Right renal pelvis (tissue), 4 donors: ENCODE measurements around the gene RYR2. TPM values are rescaled to one million over a fixed set of nuclear protein-coding genes. Genes with fewer than 3 reads are reported as not detected.
"Not testable (repeated sequence)": the region's sequence is repeated elsewhere in the genome, so short reads cannot be mapped to it uniquely, and the experiment has no call there.

ENCODE experiments used
- DNase-seq, 4 donors: peaks; one replicate each; pipeline ENCODE4 v3.0.0-alpha.2; 2013; ENCODE audit warnings: low read depth in 4 of 4, low spot score in 3 of 4, missing footprints in 1 of 4
- polyA plus RNA-seq, 4 donors: library from polyadenylated mRNA; unstranded; fragments of 120-200 nt; gene quantifications; one replicate each; pipeline ENCODE4 v1.2.1, GENCODE V29; 2013; ENCODE audit not compliant: insufficient read length in 4 of 4

RYR2 gene
- polyA plus RNA-seq, 4 donors = 1.4 to 2.1 (median 1.6) TPM

- DNase-seq = no peak
Measured at GRCh38 chr1:237309595-237310118, 267.7 kb downstream of the RYR2 start.

GRCh38 chr1:237316352-237316751, 274.4 kb downstream of the RYR2 start:
- DNase-seq = no peak

DNA sequence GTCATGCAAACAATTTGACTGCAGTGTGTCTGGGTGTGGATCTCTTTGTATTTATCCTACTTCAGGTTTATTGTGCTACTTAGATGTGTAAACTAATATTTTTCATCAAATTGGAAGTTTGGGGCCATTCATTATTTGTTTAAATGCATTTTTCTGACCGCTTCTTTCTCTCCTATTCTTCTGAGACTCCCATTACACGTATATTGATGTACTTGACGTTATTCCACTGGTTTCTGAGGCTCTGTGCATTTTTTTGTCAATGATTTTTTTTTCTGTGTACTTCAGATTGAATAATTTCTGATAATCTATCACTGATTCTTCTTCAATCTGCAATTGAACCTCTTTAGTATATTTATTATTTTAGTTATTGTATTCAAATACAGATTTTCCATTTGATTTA, 276.8 kb downstream of the RYR2 start:
- DNase-seq = no peak

DNA sequence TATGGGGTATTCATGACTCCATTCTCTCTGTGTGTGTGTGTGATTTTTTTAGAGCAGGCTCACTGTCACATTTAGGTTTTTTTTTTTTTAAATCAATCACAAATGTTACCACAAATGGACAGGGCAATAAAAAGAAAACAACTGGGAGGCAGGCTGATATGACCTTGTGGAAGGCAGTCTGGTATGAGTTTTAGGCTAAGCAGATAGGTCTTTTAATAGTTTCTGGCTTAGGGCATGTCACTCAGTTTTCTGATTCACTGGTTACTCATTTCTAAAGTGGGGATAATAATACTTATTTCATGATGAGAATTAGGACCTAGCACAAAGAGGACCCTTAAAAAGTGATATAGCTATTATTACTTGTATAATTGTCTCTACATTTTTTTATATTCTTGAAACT, 278.9 kb downstream of the RYR2 start:
- DNase-seq = no peak

DNA sequence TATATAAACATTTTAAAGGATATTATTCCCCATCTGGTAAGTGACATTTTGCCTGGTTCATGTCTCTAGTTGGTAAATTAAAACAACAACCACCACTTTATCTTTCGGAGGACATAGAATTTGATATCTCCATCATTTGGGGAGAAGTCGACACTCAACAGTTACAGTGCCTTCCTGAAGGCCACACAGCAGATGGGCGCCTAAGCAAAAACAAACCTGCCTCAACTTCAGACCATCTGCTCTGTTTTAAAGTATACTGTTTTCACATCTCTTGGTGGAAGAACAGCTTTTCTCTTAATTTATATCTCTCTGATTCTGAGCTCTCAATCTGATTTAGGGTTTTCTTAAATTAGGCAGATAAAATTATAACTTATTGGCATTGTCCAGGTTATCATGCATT, 282.2 kb downstream of the RYR2 start:
- DNase-seq = no peak

- no peak for DNase-seq
Measured at GRCh38 chr1:237327061-237327460, 285.1 kb downstream of the RYR2 start.

DNA sequence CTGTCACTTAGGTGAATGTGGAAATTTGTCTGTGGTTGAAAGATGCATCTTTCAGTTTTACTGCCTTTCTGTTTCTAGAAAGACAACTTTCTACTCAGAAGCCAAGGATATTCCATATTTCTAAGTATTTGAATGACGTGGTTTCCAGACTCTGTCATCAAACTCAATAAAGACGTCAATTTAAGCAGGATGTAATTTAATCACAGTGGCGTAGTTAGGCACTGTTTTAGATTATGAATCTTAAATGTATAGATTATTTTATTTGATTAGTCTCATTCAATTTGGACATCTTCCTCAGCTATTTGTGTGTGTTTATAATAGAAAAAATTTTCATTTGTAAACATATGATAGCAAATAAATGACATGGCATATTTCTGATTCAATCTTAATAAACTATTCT, 298.9 kb downstream of the RYR2 start:
- DNase-seq = no peak

GRCh38 chr1:237341391-237341790, 299.4 kb downstream of the RYR2 start:
- DNase-seq = no peak

GRCh38 chr1:237342730-237343129, 300.7 kb downstream of the RYR2 start:
- no peak for DNase-seq

GRCh38 chr1:237352747-237353146, 310.8 kb downstream of the RYR2 start:
- no peak for DNase-seq

GRCh38 chr1:237353918-237354317, 311.9 kb downstream of the RYR2 start:
- no peak for DNase-seq

GRCh38 chr1:237355022-237355421, 313.0 kb downstream of the RYR2 start:
- DNase-seq = no peak

DNA sequence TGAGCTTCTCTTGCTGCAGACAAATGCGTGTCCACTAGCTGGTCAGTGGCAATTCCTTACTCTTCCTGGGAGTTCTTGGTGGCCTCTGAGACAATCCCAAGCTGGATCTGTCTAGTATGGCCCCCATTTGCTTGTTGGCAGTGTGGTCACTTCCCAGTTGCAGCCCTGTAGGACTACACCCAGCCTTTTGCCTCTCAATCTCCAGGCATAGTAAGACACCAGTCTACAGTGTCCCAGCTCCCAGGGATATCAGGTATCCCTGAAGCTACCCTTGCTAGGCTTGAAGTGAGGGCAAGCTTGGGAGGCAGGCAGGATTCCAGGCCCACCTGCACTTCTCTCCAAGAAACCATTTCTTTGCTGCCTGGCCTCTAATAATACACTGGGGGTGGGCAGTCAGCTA, 316.6 kb downstream of the RYR2 start:
- no peak for DNase-seq

DNA sequence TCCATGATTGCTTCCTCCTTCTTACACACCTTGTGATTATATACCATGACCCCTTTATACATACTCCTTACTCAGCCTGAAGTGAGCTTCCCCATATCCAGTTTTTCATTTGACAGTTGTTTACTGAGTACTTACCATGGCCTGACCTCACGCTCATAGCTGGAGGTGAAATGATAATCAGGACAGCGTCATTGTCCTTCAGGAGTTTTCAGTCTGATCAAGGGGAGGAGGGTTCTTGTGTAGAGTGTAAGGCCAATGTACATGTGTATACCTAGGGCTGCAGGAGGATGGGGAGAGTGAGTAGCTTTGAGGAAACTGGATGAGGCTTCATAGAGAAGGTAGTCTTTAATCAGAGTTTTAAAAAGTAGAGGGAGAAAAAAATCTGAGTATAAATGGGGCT, 325.8 kb downstream of the RYR2 start:
- no peak for DNase-seq

DNA sequence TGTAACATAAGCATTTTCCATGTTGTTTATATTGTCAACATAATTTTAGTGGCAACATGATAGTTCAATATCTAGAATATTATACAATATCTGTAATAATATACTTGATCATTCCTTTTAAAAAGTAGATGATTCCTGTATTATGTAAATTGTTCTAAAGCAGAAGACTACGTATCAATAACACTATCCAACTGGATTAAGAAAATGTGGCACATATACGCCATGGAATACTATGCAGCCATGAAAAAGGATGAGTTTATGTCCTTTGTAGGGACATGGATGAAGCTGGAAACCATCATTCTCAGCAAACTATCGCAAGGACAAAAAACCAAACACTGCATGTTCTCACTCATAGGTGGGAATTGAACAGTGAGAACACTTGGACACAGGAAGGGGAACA, 329.5 kb downstream of the RYR2 start:
- DNase-seq = not testable (repeated sequence)

- DNase-seq = no peak
Measured at GRCh38 chr1:237383791-237384190, 341.8 kb downstream of the RYR2 start.

DNA sequence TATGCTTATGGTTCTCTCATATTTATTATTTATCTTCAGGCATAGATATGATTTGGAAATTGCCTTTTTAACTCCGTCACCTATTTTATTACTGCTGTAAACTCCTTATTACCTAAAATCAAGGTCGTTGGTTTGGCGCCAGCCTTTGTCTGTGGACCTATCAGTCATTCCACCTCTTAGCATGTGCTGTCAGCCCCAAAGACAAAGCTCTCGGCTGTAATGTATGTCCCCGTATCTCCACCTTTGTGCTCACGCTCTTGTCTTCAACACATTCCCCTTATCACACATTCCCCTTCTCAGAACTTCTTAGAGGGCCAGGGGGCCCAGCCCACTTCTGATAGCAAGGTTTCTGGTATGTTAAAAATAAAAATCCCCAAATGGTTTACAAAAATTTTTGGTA, 342.2 kb downstream of the RYR2 start:
- no peak for DNase-seq

GRCh38 chr1:237386362-237387143, 344.6 kb downstream of the RYR2 start:
- no peak for DNase-seq

- no peak for DNase-seq
Measured at GRCh38 chr1:237387144-237387505, 345.1 kb downstream of the RYR2 start.

- DNase-seq = no peak
Measured at GRCh38 chr1:237390823-237391222, 348.8 kb downstream of the RYR2 start.

- DNase-seq = no peak
Measured at GRCh38 chr1:237393632-237394031, 351.6 kb downstream of the RYR2 start.

DNA sequence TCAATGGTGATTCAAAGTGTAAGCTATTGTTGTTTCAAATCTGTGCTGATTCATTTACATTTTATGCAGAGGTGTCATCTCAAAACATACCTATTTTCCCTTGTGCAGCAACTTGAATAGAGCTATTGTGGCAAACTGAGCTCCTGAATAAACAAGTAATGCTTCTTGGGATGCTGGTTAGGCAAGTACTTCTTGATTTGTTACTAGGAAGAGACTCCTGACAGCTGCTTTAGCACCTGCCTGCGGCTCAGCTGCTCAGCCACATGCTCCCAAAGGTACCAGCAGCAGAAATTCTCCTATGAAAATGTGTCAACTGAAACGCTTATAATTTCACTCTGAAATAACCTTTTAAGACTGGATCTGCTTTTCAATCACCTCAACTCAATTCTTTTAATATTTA, 352.3 kb downstream of the RYR2 start:
- DNase-seq = no peak

GRCh38 chr1:237396426-237396825, 354.4 kb downstream of the RYR2 start:
- DNase-seq = no peak
